HEK293 (cell line): ENCODE data around the gene PRELID3B.
"Not testable (repeated sequence)": the region's sequence is repeated elsewhere in the genome, so short reads cannot be mapped to it uniquely, and the experiment has no call there.

Source experiments
- CTCF ChIA-PET: fragments of 350-600 bp; formaldehyde crosslinking; extraction: SDS; loops from one replicate; lab custom pipeline; 2021; ENCODE audit warnings: antibody characterized with exemption; lab: Yijun Ruan, JAX
- POLR2A ChIA-PET: fragments of 300-600 bp; formaldehyde crosslinking; extraction: SDS; loops from one replicate; lab custom pipeline; 2020; ENCODE audit warnings: antibody characterized with exemption, inconsistent platforms; lab: Yijun Ruan, JAX
- H3K27ac ChIP-seq: fragments of 200-500 bp; sonication (Bioruptor generic); 2 replicates; pipeline ENCODE4 v1.5.1; 2014; ENCODE audit warnings: low read depth, low read length, control low read depth, inconsistent platforms; ENCODE audit errors: extremely low read depth
- H3K36me3 ChIP-seq, 2 experiments: fragments of 200-500 bp in 1 of 2; sonication (Bioruptor generic) in 1 of 2; 1 replicate in 1 of 2; 2 replicates in 1 of 2; pipeline ENCODE4 v1.5.1; 2014 to 2017; ENCODE audit warnings: inconsistent platforms in 2 of 2, low read length in 2 of 2; ENCODE audit not compliant: control insufficient read depth in 2 of 2, insufficient read depth in 1 of 2
- H3K4me1 ChIP-seq: fragments of 200-500 bp; sonication (Bioruptor generic); 2 replicates; pipeline ENCODE4 v1.5.1; 2014; ENCODE audit warnings: mild to moderate bottlenecking, low read length, inconsistent platforms; ENCODE audit not compliant: control insufficient read depth, insufficient read depth
- H3K4me3 ChIP-seq: 2 replicates; pipeline ENCODE4 v1.5.1; 2011; ENCODE audit warnings: low read depth, mild to moderate bottlenecking, control low read depth, low read length, moderate library complexity
- H3K9me3 ChIP-seq: fragments of 200-500 bp; sonication (Bioruptor generic); 2 replicates; pipeline ENCODE4 v1.5.1; 2014; ENCODE audit warnings: low read depth, low read length, inconsistent platforms; ENCODE audit not compliant: control insufficient read depth, insufficient read depth
- BCL11B ChIP-seq: fragments of 450-650 bp; formaldehyde crosslinking; IDR thresholded peaks from 2 replicates; pipeline ENCODE4 v1.5.1; 2016; ENCODE audit warnings: low read depth, missing biosample characterization, missing genetic modification characterization
- GFI1B ChIP-seq: fragments of 450-650 bp; formaldehyde crosslinking; IDR thresholded peaks from 2 replicates; pipeline ENCODE4 v1.5.1; 2016; ENCODE audit warnings: missing biosample characterization, missing genetic modification characterization
- HOXD13 ChIP-seq: sonication (generic); formaldehyde crosslinking; IDR thresholded peaks from 2 replicates; pipeline ENCODE4 v1.8.0; 2022; ENCODE audit warnings: missing genetic modification reagents, borderline replicate concordance
- KLF1 ChIP-seq: fragments of 450-650 bp; formaldehyde crosslinking; IDR thresholded peaks from 2 replicates; pipeline ENCODE4 v1.5.1; 2016; ENCODE audit warnings: missing biosample characterization, missing genetic modification characterization
- MYNN ChIP-seq: fragments of 450-650 bp; formaldehyde crosslinking; IDR thresholded peaks from 2 replicates; pipeline ENCODE4 v1.5.1; 2016; ENCODE audit warnings: missing biosample characterization, missing genetic modification characterization, borderline replicate concordance
- ZBTB17 ChIP-seq: fragments of 450-650 bp; formaldehyde crosslinking; IDR thresholded peaks from 2 replicates; pipeline ENCODE4 v1.5.1; 2016; ENCODE audit warnings: missing biosample characterization, missing genetic modification characterization
- ZFP37 ChIP-seq: fragments of 450-650 bp; formaldehyde crosslinking; IDR thresholded peaks from 2 replicates; pipeline ENCODE4 v1.5.1; 2016; ENCODE audit warnings: missing biosample characterization, missing genetic modification characterization
- ZNF112 ChIP-seq: fragments of 450-650 bp; formaldehyde crosslinking; IDR thresholded peaks from 2 replicates; pipeline ENCODE4 v1.5.0; 2017; ENCODE audit warnings: missing biosample characterization, missing genetic modification characterization
- ZNF157 ChIP-seq: fragments of 450-650 bp; formaldehyde crosslinking; IDR thresholded peaks from 2 replicates; pipeline ENCODE4 v1.5.1; 2016; ENCODE audit warnings: missing biosample characterization, missing genetic modification characterization
- ZNF530 ChIP-seq: fragments of 450-650 bp; formaldehyde crosslinking; IDR thresholded peaks from 2 replicates; pipeline ENCODE4 v1.5.1; 2016; ENCODE audit warnings: low read depth, missing biosample characterization, missing genetic modification characterization
- ZNF629 ChIP-seq: fragments of 450-650 bp; formaldehyde crosslinking; IDR thresholded peaks from 2 replicates; pipeline ENCODE4 v1.5.1; 2017; ENCODE audit warnings: missing biosample characterization, missing genetic modification characterization
- ZNF707 ChIP-seq: fragments of 450-650 bp; formaldehyde crosslinking; IDR thresholded peaks from 2 replicates; pipeline ENCODE4 v1.5.1; 2016; ENCODE audit warnings: missing biosample characterization, missing genetic modification characterization
- ZSCAN16 ChIP-seq: fragments of 450-650 bp; formaldehyde crosslinking; IDR thresholded peaks from 2 replicates; pipeline ENCODE4 v1.5.1; 2016; ENCODE audit warnings: missing biosample characterization, missing genetic modification characterization
- TF ChIP-seq, protein P1 (sequence below): fragments of 450-650 bp; formaldehyde crosslinking; IDR thresholded peaks from 2 replicates; pipeline ENCODE4 v1.5.1; 2016; ENCODE audit warnings: missing biosample characterization, missing genetic modification characterization, borderline replicate concordance
- TF ChIP-seq, protein P2 (sequence below): fragments of 450-650 bp; formaldehyde crosslinking; IDR thresholded peaks from 2 replicates; pipeline ENCODE4 v1.5.1; 2017; ENCODE audit warnings: missing biosample characterization, mild to moderate bottlenecking, missing genetic modification characterization, moderate library complexity
- TF ChIP-seq, protein P3 (sequence below): fragments of 450-650 bp; formaldehyde crosslinking; IDR thresholded peaks from 2 replicates; pipeline ENCODE4 v1.5.1; 2017; ENCODE audit warnings: missing biosample characterization, missing genetic modification characterization

The PRELID3B gene

DNA sequence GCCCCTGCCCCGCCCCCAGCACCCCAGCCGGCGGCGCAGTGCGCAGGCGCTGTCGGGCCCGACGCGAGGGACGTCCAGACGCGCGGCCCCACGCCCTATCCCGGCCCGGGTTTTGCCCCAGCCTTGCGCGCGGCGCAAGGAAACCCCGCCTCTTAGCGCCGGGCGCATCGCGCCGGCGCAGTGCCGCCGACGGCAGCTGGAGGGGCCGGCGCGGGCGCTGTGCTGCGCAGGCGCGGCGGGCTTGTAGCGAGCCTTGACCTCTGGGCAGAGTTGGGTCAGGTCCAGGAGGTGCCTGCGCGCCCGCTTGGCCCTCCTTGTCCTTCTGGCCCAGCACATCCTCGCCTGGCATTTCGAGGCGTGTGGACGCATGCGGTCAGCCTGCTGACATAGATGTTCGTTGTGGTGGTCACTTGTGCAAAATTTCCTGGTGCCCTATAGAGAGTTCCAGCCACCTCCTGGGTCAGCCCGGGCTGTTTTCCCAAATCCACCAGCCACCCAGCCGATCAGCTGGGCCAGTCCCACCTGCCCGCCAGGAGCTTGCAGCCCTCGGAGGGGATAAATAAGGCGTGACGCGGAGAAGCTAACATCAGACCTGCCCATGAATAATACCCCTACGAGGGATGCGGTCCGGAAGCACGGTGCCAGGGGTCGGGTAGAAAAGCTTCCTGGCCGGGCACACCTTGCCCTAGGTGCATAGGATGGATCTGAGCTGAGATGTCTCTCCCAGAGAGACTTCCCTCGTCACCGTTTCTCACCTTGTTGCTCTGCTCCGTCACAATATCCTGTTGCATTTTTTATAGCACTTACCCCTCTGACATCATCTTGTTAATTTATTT is 428 bp upstream of the PRELID3B start (continued):
- TF ChIP-seq, protein P1, sequence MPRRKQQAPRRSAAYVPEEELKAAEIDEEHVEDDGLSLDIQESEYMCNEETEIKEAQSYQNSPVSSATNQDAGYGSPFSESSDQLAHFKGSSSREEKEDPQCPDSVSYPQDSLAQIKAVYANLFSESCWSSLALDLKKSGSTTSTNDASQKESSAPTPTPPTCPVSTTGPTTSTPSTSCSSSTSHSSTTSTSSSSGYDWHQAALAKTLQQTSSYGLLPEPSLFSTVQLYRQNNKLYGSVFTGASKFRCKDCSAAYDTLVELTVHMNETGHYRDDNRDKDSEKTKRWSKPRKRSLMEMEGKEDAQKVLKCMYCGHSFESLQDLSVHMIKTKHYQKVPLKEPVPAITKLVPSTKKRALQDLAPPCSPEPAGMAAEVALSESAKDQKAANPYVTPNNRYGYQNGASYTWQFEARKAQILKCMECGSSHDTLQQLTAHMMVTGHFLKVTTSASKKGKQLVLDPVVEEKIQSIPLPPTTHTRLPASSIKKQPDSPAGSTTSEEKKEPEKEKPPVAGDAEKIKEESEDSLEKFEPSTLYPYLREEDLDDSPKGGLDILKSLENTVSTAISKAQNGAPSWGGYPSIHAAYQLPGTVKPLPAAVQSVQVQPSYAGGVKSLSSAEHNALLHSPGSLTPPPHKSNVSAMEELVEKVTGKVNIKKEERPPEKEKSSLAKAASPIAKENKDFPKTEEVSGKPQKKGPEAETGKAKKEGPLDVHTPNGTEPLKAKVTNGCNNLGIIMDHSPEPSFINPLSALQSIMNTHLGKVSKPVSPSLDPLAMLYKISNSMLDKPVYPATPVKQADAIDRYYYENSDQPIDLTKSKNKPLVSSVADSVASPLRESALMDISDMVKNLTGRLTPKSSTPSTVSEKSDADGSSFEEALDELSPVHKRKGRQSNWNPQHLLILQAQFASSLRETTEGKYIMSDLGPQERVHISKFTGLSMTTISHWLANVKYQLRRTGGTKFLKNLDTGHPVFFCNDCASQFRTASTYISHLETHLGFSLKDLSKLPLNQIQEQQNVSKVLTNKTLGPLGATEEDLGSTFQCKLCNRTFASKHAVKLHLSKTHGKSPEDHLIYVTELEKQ (tag by site-specific recombination): no peak

DNA sequence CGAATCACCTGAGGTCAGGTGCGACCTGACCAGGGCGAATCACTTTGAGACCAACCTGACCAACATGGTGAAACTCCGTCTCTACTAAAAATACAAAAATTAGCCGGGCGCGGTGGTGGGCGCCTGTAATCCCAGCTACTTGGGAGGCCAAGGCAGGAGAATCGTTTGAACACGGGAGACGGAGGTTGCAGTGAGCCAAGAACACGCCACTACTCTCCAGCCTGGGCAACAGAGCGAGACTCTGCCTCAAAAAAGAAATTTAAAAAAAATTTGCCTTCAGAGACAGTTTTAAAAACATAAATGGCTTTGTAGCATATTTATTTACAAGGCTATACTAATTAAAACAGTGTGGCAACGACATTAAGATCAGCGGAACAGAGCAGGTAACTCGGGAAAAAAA is 1.1 kb downstream of the PRELID3B start:
- ChIA-PET POLR2A (interaction anchor here (3.6 kb wide), 1 partner anchor 9 kb away, joined by 28 read pairs; the partner anchor contains the start of gene ATP5F1E), CTCF (interaction anchor here (0.7 kb wide), 1 partner anchor 194 kb away, joined by 3 read pairs; no protein-coding TSS in a partner anchor)
- Histone ChIP-seq H3K36me3 (peaks cover 10 to 36% of the 10 kb centered on the region in 2 experiments; a peak in 2 of 3 replicates), H3K4me3 (peak overlapping the region; percentile 90)
- not testable (repeated sequence) for H3K27ac ChIP-seq, H3K9me3 ChIP-seq, H3K4me1 ChIP-seq

DNA sequence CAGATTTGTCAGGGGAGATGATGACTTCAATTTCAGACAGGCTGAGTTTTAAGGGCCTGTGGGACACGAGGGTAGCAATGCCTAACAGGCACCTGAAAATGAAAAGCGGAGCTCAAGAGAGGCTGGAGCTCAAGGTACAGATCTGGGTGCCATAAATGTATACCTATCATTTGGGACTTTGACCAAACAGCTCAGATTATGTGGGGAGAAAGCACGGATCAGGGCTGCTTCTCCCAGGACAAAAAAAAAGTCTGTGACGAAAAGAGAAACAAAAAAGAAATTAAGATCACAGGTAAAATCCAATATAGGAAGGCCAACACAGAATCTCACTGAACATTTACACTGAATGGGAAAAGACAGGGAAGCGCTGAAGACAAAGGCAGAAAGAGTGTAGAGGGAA is 1.9 kb downstream of the PRELID3B start:
- POLR2A ChIA-PET: interaction anchor here (3.6 kb wide), 1 partner anchor 9 kb away, joined by 28 read pairs; the partner anchor contains the start of gene ATP5F1E
- H3K4me3 ChIP-seq: no peak overlapping the region

DNA sequence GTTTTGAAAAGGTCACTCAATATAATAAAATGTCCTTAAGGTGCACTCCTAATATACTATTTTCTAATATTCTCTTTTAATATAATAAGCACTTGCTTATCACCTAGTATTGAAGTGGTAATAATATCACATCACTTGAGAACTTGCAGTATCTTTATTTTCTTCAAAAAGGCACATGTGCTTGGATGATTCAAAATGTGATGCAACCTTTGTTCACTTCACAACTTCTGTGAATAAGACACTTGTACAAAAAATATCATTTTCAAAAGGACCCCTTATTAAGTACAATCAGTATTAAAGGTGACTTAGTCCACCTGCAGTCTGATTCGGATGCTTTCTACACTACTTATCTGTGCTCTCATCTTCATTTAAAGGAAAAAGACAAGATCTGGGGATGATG is 3.4 kb downstream of the PRELID3B start:
- ChIA-PET CTCF (no interaction called here), POLR2A (no interaction called here)
- Histone ChIP-seq H3K4me1 (peaks cover 2% of the 10 kb centered on the region; the same call in 1 of the 2 replicates), H3K27ac (no peak overlapping the region), H3K9me3 (no peaks in the 10 kb centered on the region), H3K4me3 (no peak overlapping the region), H3K36me3 (peaks cover 16 to 59% of the 10 kb centered on the region in 2 experiments; a peak in 2 of 3 replicates)
- TF ChIP-seq, protein P2, sequence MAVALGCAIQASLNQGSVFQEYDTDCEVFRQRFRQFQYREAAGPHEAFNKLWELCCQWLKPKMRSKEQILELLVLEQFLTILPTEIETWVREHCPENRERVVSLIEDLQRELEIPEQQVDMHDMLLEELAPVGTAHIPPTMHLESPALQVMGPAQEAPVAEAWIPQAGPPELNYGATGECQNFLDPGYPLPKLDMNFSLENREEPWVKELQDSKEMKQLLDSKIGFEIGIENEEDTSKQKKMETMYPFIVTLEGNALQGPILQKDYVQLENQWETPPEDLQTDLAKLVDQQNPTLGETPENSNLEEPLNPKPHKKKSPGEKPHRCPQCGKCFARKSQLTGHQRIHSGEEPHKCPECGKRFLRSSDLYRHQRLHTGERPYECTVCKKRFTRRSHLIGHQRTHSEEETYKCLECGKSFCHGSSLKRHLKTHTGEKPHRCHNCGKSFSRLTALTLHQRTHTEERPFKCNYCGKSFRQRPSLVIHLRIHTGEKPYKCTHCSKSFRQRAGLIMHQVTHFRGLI (tag by site-specific recombination): no peak
- TF ChIP-seq ZNF157 (no peak), ZNF707 (tag by site-specific recombination) (no peak), MYNN (tag by site-specific recombination) (no peak), HOXD13 (CRISPR knock-in tag) (no peak), KLF1 (tag by site-specific recombination) (no peak), ZNF629 (tag by site-specific recombination) (no peak), BCL11B (tag by site-specific recombination) (no peak), GFI1B (tag by site-specific recombination) (no peak)
- TF ChIP-seq, protein P3, sequence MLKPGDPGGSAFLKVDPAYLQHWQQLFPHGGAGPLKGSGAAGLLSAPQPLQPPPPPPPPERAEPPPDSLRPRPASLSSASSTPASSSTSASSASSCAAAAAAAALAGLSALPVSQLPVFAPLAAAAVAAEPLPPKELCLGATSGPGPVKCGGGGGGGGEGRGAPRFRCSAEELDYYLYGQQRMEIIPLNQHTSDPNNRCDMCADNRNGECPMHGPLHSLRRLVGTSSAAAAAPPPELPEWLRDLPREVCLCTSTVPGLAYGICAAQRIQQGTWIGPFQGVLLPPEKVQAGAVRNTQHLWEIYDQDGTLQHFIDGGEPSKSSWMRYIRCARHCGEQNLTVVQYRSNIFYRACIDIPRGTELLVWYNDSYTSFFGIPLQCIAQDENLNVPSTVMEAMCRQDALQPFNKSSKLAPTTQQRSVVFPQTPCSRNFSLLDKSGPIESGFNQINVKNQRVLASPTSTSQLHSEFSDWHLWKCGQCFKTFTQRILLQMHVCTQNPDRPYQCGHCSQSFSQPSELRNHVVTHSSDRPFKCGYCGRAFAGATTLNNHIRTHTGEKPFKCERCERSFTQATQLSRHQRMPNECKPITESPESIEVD (tag by site-specific recombination): no peak

More for the DNA sequence above, 1.9 kb downstream of the PRELID3B start:
- Histone ChIP-seq H3K9me3 (no peaks in the 10 kb centered on the region), H3K4me1 (peaks cover 2% of the 10 kb centered on the region; the same call in 1 of the 2 replicates), H3K27ac (no peak overlapping the region), H3K36me3 (peaks cover 12 to 45% of the 10 kb centered on the region in 2 experiments; a peak in 2 of 3 replicates)
- no peak for TF ChIP-seq ZSCAN16 (tag by site-specific recombination)
- 0 out of 2 replicates have a peak, but pooled peaks have one; percentile 27 for TF ChIP-seq ZBTB17 (tag by site-specific recombination)
- TF ChIP-seq ZFP37: no peak
- no peak for TF ChIP-seq ZNF112 (tag by site-specific recombination)
- no peak for TF ChIP-seq ZNF530 (tag by site-specific recombination)
- CTCF ChIA-PET: interaction anchor here (0.6 kb wide), 1 partner anchor 363 kb away, joined by 4 read pairs; no protein-coding TSS in a partner anchor
